Measurements from ENCODE around the gene CATSPER3.

Gene CATSPER3

DNA sequence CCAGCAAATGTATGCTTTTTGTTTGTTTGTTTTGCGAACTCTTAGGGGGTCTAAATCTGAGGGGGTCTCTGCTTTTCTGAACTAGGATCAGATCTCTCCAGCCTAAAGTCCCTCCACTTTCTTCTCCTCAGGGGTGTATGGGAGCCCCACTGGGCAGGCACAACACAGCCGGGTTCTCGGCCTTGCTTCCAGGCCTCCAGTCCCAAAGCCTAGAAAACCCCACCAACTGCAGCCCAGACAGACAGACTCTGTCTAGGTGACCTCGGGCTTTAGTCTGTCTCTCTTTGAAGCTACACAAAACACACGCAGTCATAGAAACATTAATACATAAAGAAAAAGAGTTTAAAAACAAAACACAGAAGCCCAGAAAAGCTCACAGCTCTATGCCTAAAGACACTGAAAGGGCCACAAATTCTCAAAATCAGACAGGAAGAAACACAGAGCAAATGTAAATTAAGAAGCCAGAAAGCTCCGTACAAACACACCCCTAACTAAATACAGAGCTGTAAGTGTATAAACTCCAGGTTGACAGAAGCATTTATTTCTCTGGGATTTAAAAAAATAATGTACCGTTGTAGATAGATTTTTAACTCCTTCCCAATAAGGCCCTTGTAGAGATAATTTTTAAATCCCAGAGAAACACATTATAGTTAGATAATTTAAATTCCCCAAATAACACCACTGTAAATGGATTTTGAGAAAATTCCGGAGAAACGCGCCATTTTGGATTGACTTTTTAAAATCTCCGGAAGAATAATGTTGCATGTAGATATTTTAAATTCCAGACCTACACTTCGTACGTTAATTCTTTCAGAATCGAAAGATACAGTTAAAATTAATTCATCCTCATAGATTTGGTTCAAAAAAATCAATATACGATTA is 64.3 kb downstream of the CATSPER3 start:
- no peak for DNase-seq

DNA sequence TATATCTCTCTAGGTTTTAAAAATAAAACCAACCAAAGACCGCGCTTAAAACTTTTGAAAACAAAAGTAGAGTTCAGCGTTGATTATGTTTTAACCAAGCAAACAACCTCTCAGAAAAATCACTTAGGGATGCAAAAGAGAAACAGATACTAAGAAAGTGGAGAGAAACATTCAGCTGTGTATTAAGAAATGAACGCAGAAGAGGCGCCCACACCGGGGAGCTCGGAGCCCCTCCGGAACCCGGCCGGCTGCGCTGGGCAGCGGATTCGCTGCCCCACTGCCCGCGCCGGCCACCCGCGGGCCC is 64.9 kb downstream of the CATSPER3 start:
- DNase-seq, result no peak

DNA sequence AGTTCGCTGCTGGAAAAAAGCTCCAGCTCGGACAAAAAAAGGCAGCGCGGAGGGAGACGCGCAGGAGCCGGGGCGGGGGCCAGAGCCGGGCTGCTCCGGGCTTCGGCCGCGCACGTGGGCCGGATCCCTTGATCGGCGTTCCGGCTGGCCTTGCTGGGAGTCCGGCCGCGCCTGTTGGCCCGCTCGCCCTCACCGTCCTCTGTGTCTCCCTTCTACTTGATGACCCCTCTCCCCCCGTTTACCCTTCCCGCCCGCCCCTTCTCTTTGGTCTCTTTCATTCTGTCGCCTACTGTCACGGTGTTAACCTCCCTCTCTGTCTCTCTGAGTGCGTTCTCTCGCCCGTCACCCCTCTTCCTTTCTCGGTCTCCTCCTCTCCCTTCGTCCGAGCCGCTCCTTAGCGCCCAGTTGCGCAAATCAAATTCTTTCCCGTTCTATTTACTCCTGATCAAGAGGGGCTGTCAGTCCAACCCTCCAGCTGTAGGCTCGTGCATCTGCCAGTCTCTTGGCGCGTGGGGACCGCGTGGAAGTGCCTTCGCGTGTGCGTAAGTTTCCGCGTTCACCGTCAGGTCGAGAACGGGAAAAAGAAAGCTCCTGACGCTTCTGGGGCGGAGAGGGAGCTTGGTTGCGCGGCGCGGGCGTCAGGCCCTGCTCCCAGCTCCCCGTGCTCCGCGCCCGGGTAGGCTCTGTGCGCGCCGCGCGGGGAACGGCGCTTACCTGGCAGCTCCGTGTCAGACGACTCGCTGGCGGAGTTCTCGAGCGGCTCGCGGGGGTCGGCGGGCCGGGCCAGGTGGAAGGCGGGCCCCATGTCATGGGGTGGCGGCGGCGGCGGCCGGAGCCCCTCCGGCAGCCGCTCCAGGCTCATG is 65.5 kb downstream of the CATSPER3 start:
- no peak for DNase-seq

DNA sequence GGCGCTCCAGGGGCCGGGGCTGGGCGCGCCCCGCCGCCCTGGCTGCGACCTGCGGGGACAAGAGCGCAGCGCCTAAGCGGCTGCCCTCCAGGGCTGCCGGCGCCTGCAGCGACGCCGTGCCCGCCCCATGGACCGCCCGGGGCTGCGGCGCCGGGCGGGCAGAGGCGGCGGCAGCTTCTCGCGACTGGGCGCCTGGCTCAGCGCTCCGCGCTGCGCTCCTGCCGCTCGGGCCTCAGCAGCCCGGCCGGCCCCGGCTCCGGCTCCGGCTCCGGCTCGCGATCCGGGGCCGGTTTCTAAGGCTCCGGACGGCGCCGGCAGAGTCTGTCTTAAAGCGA is 66.2 kb downstream of the CATSPER3 start, which contains the start of gene PITX1:
TSS of gene PITX1 (minus strand) at position 328 of the 335 bp plus-strand sequence. CDS start 347 bp downstream, outside the sequence.
- DNase-seq, result no peak

DNA sequence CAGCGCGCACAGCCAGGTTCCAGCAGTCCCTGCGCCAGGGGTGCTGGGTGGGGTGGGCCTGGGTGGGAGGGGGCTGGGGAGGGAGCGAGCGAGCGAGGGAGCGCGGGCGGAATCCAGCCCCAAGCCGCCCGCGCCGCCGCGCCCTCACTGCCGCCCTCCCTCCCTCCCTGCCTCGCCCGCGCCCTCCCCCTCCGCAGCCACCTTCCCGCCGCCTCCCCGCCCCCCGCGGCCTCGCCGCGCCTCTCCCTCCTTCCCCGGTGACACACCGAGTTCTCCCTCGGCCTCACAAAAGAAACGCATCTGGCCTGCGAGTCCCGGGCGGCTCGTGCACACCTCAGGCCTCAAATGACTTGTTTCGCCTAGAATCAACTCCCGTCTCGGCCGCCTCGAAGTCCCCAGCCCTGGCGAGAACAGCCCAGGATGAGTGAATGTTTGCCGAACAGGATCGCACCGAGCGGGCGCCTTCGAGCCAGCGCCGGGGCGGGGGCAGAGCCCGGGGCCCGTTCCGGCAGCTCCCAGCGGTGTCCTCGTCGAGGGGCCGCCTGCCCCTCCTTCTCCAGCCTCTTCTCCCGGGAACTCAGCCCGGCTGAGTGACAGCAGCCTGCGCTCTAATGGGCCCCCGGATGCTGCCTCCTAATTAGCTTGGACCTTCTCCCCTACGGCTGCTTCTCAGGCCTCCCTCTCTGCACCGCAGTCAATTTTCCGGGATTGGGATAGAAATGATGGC is 66.7 kb downstream of the CATSPER3 start:
- no peak for DNase-seq

DNA sequence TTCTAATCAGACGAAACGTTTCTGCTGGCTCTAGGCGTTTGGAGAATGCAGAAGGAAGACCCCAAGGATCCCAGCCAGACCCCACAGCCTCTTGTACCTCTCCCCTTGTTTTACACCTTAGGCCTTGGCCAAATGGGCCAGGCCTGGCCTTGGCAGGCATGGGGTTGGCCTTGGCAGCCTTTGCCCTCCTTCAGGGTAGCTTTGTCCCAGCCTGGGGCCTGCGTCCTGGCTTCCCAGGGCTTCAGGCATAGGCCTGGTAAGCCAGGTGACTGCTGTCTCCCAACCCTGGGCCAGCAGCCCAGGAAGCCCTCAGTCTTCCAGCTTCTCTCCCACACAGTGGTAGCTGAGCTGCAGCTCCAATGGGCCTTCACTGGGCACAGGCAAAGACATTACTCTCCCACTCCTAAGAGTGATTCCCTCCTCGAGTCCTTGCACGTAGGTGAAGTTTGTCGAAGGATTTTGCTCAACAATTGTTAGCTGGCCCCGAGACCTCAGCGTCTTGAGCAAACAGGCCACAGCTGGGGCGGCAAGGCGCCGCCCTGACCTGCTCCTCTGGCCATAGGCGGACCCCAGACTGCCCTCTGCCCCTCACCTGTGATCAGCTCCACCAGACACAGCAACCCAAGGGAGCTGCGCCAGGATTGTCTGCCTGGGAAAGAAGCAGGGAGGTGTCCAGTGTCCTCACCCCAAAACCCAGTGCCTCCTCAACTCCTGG is 67.4 kb downstream of the CATSPER3 start:
- no peak for DNase-seq

DNA sequence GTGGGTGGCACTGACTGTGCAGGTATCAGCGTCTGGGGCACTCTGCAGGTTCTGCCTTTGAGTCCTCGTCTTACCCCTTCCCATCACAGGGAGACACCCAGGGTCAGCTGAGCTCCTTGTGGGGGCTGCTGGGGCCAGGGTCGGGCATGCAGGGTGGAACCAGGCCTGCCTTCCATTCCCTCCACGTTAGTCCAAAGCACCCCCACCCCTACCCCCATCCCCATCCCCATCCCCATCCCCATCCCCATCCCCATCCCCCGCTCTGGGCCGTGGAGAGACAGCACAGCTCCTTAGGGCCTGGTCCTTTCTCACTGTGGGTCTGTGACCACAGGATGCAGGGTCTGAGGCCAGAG is 67.9 kb downstream of the CATSPER3 start:
- DNase-seq, result no peak

DNA sequence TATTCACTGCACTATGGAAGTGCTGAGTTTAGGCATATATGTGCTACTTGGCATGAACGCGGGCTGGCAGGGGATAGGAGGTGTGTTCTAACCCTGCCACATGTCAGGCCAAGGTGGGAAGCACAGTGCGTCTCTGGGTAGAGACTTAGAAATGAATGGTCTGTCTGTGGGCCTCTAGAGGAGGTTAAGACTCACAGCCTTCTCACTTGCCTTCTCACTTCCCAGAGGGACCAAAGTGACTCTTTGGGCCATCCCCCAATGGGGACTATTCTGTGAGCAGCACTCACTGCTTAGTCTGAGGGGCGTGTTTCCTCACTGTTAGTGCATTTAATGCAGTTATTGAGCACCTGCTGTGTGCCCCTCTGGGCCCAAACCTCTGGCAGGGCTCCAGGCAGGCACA is 68.7 kb downstream of the CATSPER3 start:
- DNase-seq, result no peak

DNA sequence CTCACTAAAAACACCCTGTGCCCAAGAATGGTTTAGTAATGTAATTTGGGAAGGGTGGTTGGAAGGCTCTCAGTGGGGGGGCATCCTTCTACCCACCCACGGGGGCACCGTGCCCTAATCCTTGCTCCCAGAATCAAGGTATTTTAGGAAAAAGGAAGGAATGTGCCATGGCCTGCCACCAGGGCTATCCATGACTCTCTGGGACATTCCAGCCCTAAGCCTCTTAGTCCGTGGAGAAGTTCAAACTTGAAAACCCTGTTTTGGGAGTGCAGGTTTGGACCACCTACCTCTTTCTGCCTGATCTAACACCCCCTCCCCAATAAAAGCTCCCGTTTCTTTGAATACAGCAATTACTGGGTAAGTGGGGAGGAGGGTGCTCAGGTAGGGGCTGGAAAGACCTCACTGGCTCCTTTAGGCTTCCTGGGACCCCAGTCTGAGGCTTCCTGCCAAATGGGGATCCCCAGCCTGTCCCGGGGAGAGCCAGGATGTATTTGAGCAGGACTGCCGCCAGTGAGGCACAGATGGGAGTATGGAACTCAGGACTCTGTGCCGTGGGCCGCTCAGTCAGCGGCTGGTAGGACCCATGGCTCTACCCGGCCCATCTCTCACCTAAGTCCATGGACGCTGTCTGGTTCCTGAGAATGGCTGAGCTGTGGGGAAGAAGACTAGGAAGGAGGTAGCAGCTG is 70.0 kb downstream of the CATSPER3 start:
- no peak for DNase-seq

DNA sequence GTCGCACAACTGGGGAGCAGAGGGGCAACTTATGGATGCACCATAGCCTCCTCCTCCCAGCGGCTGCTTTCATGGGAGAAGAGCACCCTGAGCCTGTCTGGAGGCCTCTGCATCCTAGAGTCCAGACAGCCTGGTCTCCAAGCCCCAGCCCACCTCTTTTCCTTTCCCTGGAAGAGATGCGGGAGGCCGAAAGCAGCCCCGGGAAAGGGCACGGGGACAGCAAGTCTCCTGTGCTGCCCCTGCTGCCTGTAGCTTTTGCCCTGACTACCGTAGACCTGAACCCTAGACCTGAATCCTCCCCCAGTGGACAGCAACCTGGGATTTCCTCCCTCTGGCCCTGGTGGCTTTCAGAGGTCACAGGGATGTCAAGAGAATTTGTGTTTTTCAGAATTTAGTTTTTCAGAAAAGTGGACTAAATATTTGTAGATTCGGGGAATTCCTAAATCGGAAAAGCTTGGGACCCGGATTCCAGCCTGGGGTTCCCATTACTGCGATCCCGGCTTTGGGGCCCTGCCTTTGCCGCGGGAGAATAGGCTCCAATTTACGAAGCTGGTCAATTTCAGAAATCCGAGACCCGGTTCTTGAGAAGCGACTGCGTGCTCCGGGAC is 70.6 kb downstream of the CATSPER3 start:
- no peak for DNase-seq

DNA sequence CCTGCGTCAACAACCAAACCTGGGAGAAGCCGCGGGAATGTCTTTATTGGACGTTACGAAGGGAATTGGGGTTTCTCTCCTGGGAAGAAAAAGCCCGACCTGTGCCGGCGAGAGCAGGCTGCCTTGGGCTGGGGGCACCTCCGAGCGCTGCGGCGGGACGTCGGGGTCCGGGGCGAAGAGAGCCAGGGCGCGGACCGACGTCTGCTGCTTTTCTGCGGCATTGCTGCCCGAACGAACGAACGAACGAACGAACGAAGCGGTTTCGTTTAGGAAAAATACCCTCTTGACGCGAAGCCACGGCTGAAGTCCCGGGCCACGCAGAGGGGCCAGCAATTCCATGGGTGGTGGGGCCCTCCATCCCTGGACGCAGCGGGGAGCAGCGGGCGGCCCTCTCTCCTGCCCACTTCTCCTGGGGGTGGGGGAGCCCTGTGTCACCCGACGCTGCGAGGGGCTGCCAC is 71.1 kb downstream of the CATSPER3 start:
- no peak for DNase-seq

DNA sequence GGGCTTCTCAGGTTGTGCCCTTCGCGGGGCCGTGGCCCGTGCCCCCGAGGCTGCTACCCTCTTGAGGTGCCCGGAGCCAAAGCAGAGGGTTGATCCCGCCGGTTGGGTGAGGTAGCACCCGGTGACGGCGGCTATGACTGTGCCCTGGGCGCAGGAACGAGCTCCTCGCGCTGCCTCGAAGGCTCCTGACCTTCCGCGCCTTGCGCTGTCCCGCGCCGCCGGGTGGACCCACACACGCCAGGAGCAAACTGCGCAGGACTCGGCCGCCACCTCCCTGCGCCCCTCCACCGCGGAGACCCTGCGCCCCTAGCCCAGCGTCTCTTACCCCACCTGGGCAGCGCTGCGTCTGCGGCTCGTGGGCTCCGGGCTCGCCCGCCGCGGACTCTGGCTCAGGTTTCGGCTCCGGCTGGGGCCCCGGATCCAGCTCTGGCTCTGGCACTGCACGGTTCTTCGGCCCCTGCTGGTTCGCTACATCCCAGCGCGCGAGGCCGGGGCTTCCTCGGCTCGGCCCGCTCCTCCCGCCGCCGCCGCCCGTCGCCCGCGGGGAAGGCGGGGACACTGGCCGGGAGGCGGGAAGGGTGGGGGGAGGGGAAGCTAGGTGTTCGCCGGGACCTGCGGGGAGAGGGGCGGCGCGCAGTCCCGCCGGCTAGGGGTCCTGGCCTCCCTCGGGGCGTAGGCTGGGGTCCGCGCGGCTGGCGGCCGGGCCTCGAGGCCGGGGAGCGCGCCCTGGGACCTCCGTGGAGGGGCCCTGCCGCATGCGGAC is 71.7 kb downstream of the CATSPER3 start:
- DNase-seq, result no peak

DNA sequence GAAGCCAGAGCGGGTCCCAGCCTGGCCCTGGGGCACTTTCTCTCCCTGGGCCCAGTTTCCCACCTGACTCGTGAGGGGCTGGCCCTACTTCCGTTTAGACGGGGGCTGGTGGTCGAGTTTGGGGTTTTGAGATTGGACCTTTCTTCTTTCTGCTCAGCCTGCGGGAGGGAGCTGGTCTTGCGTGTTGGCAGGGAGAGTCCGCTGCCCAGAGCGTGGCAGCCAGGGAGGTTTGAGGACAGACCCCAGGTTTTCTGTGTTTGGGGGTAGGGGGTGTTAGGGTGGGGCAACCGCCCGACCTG is 72.3 kb downstream of the CATSPER3 start:
- DNase-seq, result no peak

DNA sequence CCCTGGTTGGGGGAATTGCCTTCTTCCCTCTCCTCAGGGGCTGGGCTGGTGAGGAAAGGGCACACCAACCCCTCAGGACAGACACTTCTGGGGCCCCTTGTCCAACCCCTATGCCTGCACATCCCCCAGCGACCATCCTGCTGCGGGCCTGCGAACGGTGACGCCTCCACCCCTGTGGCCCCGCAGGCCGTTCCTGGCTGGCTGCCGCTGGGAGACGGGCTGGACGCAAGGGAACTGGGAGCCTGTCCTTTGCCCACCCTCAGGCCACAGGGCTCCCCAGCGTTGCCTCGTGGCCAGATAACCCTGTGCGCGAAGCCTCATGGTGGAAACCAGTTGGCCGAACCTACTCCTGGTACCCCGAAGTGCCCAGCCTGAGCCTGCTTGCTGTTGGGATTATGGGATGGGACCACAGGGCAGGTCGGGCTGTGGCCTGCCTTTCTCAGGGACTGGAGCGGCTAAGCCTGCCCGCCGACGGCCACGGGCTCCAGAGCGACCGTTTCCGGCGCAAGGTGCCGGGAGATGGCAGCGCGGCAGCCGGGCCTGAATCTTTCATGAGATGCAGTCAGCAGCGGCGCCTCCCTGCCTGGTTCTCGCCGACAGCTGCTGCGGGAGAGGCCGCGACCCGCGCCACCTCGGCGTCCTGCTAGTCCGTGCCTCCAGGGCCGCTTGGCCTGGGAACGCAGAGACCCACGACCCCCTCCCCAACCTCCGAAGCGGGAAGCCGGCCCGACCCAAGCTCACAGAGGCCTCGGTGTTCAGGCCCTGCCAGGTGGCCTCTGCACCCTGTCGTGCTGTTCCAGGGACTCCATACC is 72.8 kb downstream of the CATSPER3 start:
- DNase-seq, result no peak

DNA sequence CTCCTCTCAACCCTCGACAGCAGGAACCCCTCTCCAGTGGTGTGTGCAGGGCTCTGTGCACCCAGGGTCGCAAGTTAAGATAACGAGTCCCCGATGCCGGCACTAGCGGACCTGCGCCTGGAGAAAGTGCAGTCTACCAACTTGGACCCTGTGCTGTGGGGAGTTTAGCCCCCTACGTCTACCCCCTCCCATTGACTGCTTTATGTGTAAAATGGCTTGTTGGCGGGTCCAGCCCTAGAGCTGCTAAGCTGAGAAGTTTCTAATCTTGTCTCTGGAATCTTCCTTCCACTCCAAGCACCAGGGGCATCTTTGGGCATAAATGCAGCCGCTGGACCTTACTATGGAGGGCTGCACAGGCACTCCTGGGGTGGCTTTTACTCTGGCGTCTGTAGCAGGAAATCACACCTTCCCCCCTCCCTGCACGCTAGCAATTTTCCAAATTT is 73.5 kb downstream of the CATSPER3 start:
- DNase-seq, result no peak

DNA sequence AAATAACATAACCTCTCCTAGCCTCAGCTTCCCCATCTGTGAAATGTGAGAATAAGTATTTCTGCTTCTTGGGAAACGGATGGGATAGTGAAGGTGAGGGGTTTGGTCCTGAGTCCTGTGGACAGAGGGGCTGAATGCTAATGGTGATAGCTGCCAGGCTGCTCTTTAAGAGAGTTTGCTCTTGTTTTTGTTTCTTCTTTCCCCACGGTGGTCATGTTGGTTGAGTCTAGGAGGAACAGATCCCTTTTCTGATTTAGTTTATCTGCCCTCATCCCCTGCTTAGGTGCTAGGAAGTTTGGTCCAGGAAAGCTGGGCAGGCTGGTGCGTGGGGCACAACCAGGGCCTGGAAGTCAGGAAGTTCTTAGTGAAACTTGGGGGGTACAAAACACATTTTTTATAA is 74.0 kb downstream of the CATSPER3 start:
- no peak for DNase-seq

DNA sequence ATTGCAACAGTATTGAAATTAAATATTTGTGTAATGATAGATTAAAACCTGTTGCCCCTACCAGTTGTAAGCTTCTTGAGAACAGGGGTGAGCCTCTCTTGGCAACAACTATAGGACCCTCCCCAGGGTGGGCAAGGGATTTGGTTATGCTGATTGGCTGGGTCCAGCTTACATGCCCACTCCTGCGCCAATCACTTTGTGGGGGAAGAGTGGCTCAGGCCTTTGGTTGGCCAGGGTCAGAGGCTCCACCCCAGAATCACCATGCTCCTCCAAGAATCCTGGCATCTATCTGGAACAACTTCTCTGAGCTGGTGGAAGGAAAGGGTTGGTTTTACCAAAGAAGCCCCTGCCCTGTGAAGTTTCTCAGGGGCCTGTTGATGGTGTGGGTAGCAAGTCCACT is 74.9 kb downstream of the CATSPER3 start:
- no peak for DNase-seq

DNA sequence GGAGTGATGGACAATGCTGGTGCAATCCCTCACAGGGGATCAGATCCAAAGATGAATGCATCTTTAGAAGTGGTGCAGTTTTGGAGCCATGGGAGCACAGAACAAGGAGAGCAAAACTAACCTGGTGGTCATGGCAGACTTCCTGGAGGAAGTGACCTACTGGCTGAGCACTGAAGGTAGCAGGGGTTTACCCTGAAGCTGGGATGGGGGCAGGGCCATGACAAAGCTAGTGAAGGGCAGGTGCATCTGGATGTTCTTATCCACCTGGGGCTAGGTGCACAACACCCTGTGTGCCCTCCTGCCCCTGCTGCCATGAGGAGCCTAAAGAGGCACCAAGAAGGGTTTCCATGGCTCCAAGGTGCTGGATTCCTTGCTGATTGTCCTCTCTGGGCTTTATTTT is 77.8 kb downstream of the CATSPER3 start:
- DNase-seq, result no peak

DNA sequence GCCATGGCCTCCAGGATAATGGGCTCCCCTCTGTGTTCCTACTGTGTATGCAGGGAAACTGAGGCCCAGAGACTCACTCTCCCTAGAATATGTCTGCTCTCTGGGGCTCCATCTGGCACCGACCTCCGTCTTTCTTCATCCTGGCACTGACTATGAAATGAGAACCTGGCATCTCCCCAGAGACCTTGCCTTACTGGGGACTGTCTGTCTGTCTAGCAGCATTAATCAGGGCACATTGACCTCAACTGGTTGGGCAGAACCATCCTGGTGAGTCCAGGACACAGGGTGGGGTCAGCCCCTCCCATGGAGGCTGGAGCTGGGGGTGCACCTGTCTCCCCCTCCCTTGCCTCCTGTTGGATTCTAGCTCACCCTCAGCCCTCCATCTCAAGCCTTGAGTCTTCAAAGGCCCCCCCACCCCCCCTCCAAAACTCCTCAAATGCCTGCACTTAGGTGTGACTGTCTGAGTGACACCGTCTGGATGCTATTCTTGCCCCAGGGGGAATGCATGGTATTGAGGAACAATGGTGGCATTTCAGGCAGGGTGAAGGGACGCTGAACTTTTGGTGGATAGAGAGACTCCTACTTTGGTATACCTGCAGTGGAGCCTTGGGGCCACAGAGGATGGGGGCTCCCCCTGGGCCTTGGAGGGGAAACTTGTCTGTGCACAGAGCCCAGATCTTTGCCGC is 79.1 kb downstream of the CATSPER3 start:
- no peak for DNase-seq

DNA sequence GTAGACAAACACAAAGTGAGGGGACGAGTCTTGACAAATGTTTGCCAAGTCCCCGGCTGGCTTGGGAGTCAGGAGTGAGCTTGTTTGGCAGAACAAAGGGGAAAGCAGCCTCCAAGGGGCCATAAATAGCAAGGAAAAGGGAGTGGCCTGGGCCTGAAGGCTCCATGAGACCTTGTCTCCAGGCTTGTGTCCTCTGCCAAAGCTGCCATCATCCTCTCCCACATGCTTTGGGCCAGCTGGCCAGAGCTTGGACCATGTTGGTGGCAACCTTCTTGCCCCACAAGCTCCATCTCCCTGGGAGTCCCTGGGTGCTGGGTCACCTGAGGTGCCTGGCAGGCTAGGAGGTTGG is 79.6 kb downstream of the CATSPER3 start:
- DNase-seq, result no peak

Measured in NCI-H1105 (cell line).